GM12864 (cell line): Measurements from ENCODE around the gene FIGN.

ENCODE experiments used
- DNase-seq: peaks from one replicate; pipeline ENCODE4 v3.0.0-alpha.2; 2011; ENCODE audit warnings: low read depth
- H3K4me3 ChIP-seq: 2 replicates; pipeline ENCODE4 v1.5.1; 2011; ENCODE audit warnings: mild to moderate bottlenecking, low read depth, low read length, control low read depth
- CTCF ChIP-seq: IDR thresholded peaks from 2 replicates; pipeline ENCODE4 v1.5.1; 2011; ENCODE audit warnings: low read depth, mild to moderate bottlenecking, moderate library complexity, low read length, control low read depth, inconsistent platforms; ENCODE audit errors: missing control alignments

The FIGN gene

DNA sequence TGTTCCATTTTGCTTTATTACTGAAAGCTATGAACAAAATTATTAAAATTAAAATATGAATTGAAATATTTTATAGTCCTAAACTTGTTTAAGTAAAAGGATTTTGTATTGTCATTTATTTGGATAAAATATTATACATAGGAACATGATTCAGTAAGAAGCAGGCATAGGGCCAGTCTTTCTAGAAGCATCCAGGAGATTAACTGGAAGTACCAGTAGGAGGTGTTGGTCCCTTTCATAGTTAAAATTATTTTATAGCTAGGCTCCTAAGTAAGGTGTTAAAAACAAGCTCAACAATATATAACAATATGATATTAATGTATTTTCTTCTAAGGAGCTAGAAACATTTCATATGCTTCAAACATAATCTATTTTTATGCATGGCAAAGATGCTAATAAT lies 43.7 kb downstream of the FIGN start:
- DNase-seq: no peak
- no peak for TF ChIP-seq CTCF
- H3K4me3 ChIP-seq: no peak overlapping the region

DNA sequence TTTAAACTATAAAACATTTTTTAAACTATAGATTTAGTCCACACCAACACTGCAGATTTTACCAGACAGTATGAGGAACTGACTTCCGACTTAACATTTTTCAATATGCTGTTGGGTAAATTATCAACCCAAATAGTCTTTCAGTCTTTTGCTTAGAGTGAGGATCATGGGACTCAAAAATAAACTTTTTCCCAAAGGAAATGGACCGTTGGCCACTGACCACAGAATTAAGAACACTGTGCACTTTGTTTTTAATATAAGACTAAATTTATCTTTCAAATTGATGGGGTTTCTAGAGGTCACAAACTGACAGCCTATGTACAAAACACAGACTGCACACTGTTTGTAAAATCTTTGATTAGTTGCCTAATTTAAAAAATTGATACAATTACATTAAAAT lies 44.9 kb downstream of the FIGN start:
- no peak for TF ChIP-seq CTCF
- H3K4me3 ChIP-seq: no peak overlapping the region
- no peak for DNase-seq

GRCh38 chr2:163687217-163687616 lies 48.6 kb downstream of the FIGN start:
- no peak for TF ChIP-seq CTCF
- H3K4me3 ChIP-seq: no peak overlapping the region
- no peak for DNase-seq

DNA sequence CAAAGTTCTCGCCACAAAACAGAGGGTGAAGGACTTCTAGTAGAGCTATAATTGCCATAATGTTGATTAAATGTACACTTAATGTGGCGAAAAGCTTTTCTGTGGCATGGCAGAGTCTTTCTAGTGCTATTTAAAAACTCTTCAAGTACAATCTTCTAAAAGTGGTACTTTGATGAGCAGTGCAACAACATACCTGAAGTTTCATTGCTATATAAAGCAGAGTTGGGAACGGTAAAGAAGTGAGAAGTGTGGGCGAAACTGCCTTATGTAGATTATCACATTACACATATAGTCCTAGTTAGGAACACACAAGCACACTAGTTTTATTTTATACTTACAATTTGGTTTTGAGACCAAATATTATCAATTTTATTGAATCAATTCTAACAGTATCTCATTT lies 49.5 kb downstream of the FIGN start:
- H3K4me3 ChIP-seq: no peak overlapping the region

DNA sequence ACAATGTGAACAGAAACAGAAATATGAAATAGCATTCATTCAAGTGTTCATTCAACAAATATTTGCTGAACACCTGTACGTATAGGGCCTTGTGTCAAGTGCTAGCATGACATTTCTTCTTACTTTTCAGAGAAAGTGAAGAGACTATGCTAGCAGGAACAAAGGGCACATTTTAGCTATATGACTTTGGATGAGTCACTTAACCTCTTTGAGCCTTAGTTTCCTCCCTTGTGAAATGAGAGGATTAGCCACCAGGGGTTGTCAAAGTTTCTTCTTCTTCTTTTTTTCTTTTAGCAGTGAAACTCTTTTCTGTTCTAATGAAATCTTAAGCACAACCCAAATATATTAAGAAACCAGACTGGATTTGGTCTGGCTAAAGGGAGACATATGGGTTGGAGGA lies 53.1 kb downstream of the FIGN start:
- TF ChIP-seq CTCF: no peak
- no peak overlapping the region for H3K4me3 ChIP-seq
- DNase-seq: no peak

More for the DNA sequence above, 49.5 kb downstream of the FIGN start:
- no peak for DNase-seq
- TF ChIP-seq CTCF: no peak

DNA sequence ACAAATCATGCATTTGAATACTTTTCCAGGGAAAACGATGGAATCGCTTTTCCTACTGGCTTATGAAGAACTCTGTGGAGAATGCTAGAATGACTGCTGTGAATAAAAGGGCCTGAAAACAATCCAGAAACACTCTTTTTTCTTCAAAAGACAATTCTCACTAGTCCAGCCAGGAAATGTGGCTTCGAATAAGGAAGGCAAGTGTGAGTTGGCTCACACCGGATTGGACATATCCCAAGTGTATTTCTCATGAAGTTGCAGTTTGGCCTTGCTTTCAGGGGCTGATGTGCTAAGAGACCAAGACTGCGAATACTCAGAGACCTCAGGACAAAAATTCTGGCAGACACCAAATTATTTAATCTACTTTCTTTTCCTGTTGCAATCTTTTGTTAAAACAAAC lies 54.1 kb downstream of the FIGN start:
- no peak for TF ChIP-seq CTCF

GRCh38 chr2:163675388-163675787 lies 60.4 kb downstream of the FIGN start:
- TF ChIP-seq CTCF: no peak
- H3K4me3 ChIP-seq: no peak overlapping the region
- DNase-seq: no peak

More for the DNA sequence above, 54.1 kb downstream of the FIGN start:
- H3K4me3 ChIP-seq: no peak overlapping the region
- DNase-seq: no peak
